PC-9 (cell line): ENCODE measurements around the gene ADGRG2. TPM values are rescaled to one million over a fixed set of nuclear protein-coding genes. Genes with fewer than 3 reads are reported as not detected.

Source experiments
- BruUV-seq: library from RNA; stranded (reverse); fragments of 400-500 nt; replicated peaks from 2 replicates; lab custom pipeline; 2021; lab: Mats Ljungman, UMichigan
- CTCF ChIA-PET: fragments of 300-600 bp; sonication (Branson Sonifier 250); formaldehyde crosslinking; loops from one replicate; lab custom pipeline; 2022; ENCODE audit warnings: antibody characterized with exemption; lab: Charles Lee
- POLR2A ChIA-PET: fragments of 300-600 bp; sonication (Branson Sonifier 250); formaldehyde crosslinking; loops from one replicate; lab custom pipeline; 2022; ENCODE audit warnings: antibody characterized with exemption; ENCODE audit not compliant: unreplicated experiment; lab: Charles Lee
- DNase-seq, 2 experiments: peaks; one replicate each; pipeline versions ENCODE4 v3.0.0 to v3.0.0-alpha.2; 2015 to 2022; ENCODE audit warnings: mixed read lengths in 1 of 2
- H2AFZ ChIP-seq: fragments of 200-600 bp; sonication (generic); 2 replicates; pipeline ENCODE4 v1.8.1; 2017; ENCODE audit warnings: antibody characterized with exemption
- H3F3A ChIP-seq: fragments of 200-600 bp; sonication (generic); 2 replicates; pipeline ENCODE4 v1.8.1; 2017; ENCODE audit warnings: antibody characterized with exemption, mild to moderate bottlenecking, low read depth; ENCODE audit not compliant: insufficient read depth
- H3K27ac ChIP-seq: fragments of 200-600 bp; sonication (generic); 2 replicates; pipeline ENCODE4 v1.6.1; 2016; ENCODE audit warnings: mixed run types
- H3K27me3 ChIP-seq: fragments of 200-600 bp; sonication (generic); 2 replicates; pipeline ENCODE4 v1.6.1; 2016; ENCODE audit warnings: low read depth, mixed run types; ENCODE audit not compliant: insufficient read depth
- H3K36me3 ChIP-seq: fragments of 200-600 bp; sonication (generic); 2 replicates; pipeline ENCODE4 v1.6.1; 2016; ENCODE audit warnings: low read depth, mixed run types
- H3K4me1 ChIP-seq: fragments of 200-600 bp; sonication (generic); replicated peaks from 2 replicates; pipeline ENCODE4 v1.6.1; 2016; ENCODE audit warnings: mixed run types; ENCODE audit not compliant: insufficient read depth
- H3K4me2 ChIP-seq: fragments of 200-600 bp; sonication (generic); 2 replicates; pipeline ENCODE4 v1.6.1; 2017; ENCODE audit warnings: mixed run types
- H3K4me3 ChIP-seq: fragments of 200-600 bp; sonication (generic); 2 replicates; pipeline ENCODE4 v1.6.1; 2016; ENCODE audit warnings: mixed run types
- H3K79me2 ChIP-seq: fragments of 200-600 bp; sonication (generic); 2 replicates; pipeline ENCODE4 v1.6.1; 2017; ENCODE audit warnings: low read depth, mixed run types
- H3K9me2 ChIP-seq: fragments of 200-600 bp; sonication (generic); 2 replicates; pipeline ENCODE4 v1.8.1; 2017; ENCODE audit warnings: mild to moderate bottlenecking; ENCODE audit not compliant: insufficient read depth
- H3K9me3 ChIP-seq: fragments of 200-600 bp; sonication (generic); 2 replicates; pipeline ENCODE4 v1.8.1; 2016; ENCODE audit warnings: low read depth; ENCODE audit not compliant: insufficient read depth
- H4K20me1 ChIP-seq: fragments of 200-600 bp; sonication (generic); 2 replicates; pipeline ENCODE4 v1.8.1; 2017; ENCODE audit not compliant: insufficient read depth
- CTCF ChIP-seq: fragments of 200-600 bp; sonication (generic); conservative IDR thresholded peaks from 2 replicates; pipeline ENCODE4 v1.6.1; 2017; ENCODE audit warnings: mixed run types, antibody characterized with exemption, mild to moderate bottlenecking, moderate library complexity
- EZH2 ChIP-seq: fragments of 200-600 bp; sonication (generic); IDR thresholded peaks from 2 replicates; pipeline ENCODE4 v1.8.0; 2017; ENCODE audit warnings: antibody characterized with exemption, low read depth
- intact Hi-C: fragments of 100-400 bp; cut with micrococcal nuclease; formaldehyde crosslinking; loops from one replicate; pipeline ENCODE4 v1.10.0; 2022; ENCODE audit not compliant: unreplicated experiment
- total RNA-seq: library from RNA; stranded (reverse); gene quantifications from 2 replicates; pipeline ENCODE4 v1.2.3, GENCODE V29; 2021

ADGRG2 gene
- total RNA-seq, 1 experiment from 2014 or later: 0.22 TPM

- no peaks in the 10 kb centered on the region for H3K4me1 ChIP-seq
- no peaks in the 10 kb centered on the region for H3K36me3 ChIP-seq
- DNase-seq: no peak
- no peaks in the 10 kb centered on the region for H3K9me2 ChIP-seq
- intact Hi-C loops: no loop called here
- no peaks in the 10 kb centered on the region for H3K27me3 ChIP-seq
- no peak overlapping the region for H3K4me2 ChIP-seq
- TF ChIP-seq EZH2 (no peak), CTCF (no peak)
- ChIA-PET POLR2A (no interaction called here), CTCF (no interaction called here)
- no peaks in the 10 kb centered on the region for H3K9me3 ChIP-seq
- H2AFZ ChIP-seq: no peak overlapping the region
- no peak overlapping the region for H3K27ac ChIP-seq
- H4K20me1 ChIP-seq: no peaks in the 10 kb centered on the region
- H3K4me3 ChIP-seq: no peak overlapping the region
- no TSS peak for BruUV-seq
- H3F3A ChIP-seq: no peaks in the 10 kb centered on the region
- H3K79me2 ChIP-seq: no peaks in the 10 kb centered on the region
Measured at GRCh38 chrX:19059067-19059466, 63.2 kb downstream of the ADGRG2 start.

GRCh38 chrX:19057856-19058255 lies 64.4 kb downstream of the ADGRG2 start:
- Histone ChIP-seq H3K79me2 (no peaks in the 10 kb centered on the region), H4K20me1 (no peaks in the 10 kb centered on the region), H2AFZ (no peak overlapping the region), H3K9me2 (no peaks in the 10 kb centered on the region), H3F3A (no peaks in the 10 kb centered on the region), H3K9me3 (no peaks in the 10 kb centered on the region), H3K4me1 (no peaks in the 10 kb centered on the region), H3K27ac (no peak overlapping the region), H3K27me3 (no peaks in the 10 kb centered on the region), H3K4me3 (no peak overlapping the region), H3K4me2 (no peak overlapping the region), H3K36me3 (no peaks in the 10 kb centered on the region)
- intact Hi-C loops: no loop called here
- BruUV-seq: no TSS peak
- ChIA-PET CTCF (no interaction called here), POLR2A (no interaction called here)
- DNase-seq: no peak
- TF ChIP-seq EZH2 (no peak), CTCF (no peak)

GRCh38 chrX:19049110-19049509 lies 73.2 kb downstream of the ADGRG2 start:
- no peaks in the 10 kb centered on the region for H3K79me2 ChIP-seq
- no peaks in the 10 kb centered on the region for H3K9me2 ChIP-seq
- ChIA-PET POLR2A (no interaction called here), CTCF (no interaction called here)
- no peak overlapping the region for H3K4me2 ChIP-seq
- no peaks in the 10 kb centered on the region for H3K9me3 ChIP-seq
- peaks cover 30% of the 10 kb centered on the region for H3K4me1 ChIP-seq
- no peak overlapping the region for H3K27ac ChIP-seq
- peaks cover 24% of the 10 kb centered on the region for H3F3A ChIP-seq
- H3K36me3 ChIP-seq: no peaks in the 10 kb centered on the region
- H3K4me3 ChIP-seq: no peak overlapping the region
- no peak for DNase-seq
- no peaks in the 10 kb centered on the region for H3K27me3 ChIP-seq
- no peaks in the 10 kb centered on the region for H4K20me1 ChIP-seq
- no TSS peak for BruUV-seq
- H2AFZ ChIP-seq: no peak overlapping the region
- intact Hi-C loops: no loop called here
- TF ChIP-seq CTCF (no peak), EZH2 (no peak)
